ENCODE data around the gene P2RY4. TPM values are rescaled to one million over a fixed set of nuclear protein-coding genes. Genes with fewer than 3 reads are reported as not detected.

P2RY4 gene
- total RNA-seq: 0.44 TPM in 1 of 2 replicates, not detected in the other

DNA sequence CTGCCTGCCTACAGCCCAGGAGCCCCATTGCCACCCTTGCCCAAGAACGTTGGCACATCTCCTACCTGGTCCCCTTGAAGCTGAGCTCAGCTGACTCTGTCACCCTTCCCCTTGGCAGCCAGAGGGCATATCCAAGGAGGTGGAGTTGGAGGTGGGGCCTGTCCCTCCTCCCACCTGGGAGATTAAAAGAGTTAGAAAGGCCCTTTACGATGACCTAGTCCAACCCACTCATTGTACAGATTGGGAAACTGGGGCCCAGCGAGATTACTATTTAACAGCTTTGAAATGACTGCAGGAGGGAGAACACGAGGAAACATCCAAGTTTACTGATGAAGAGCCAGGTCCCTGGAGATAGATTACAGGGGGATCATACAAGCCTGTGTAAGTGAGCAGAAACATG lies at the start of gene P2RY4:
Gene P2RY4 (minus strand): TSS at position 101 of the 400 bp plus-strand sequence. CDS start 580 bp downstream, outside the sequence.

GRCh38 chrX:70289793-70290770 lies 30.1 kb upstream of the P2RY4 start, which contains the start of the genes KIF4A and PDZD11:
Gene KIF4A (plus strand): TSS chrX:70290104. CDS start chrX:70290459, 355 bp downstream.
Gene PDZD11 (minus strand): TSS chrX:70289927. CDS start chrX:70289341, 586 bp downstream.

GRCh38 chrX:70281951-70282350 lies 21.9 kb upstream of the P2RY4 start, which contains the start of gene RAB41:
Gene RAB41 (plus strand): TSS chrX:70282172. CDS start chrX:70282218, 46 bp downstream.

DNA sequence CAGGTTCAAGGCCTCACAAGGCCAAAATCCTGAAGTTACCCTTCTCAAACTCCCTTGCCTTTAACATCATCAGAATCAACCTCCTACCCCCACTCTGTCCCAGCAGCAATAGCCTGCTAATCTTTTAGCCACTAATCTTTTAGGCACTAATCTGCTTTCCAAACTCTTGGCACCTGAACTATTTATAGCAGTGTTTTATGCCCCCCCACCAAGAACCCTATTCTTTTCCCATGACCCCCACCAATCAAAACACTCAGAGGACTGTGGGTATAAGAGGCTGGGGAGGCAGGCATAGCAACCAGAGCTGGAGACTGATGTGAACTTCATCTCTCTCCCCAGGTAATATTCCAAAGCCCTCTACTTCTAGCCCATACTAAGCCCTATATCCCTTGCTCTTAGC lies 8.0 kb upstream of the P2RY4 start, which contains the start of gene ARR3:
Gene ARR3 (plus strand): TSS at position 301 of the 400 bp plus-strand sequence. CDS start 1,052 bp downstream, outside the sequence.

GRCh38 chrX:70234355-70234754 lies 25.6 kb downstream of the P2RY4 start, which contains the start of gene AWAT1:
Gene AWAT1 (plus strand): TSS chrX:70234655. CDS start chrX:70234696, 41 bp downstream.

Other genes with a start within 250 kb of the P2RY4 start
- not detected in 2 replicates for gene AWAT2, start 210.3 kb downstream of the P2RY4 start, total RNA-seq
- not detected in 2 replicates for gene OTUD6A, start 197.7 kb downstream of the P2RY4 start, total RNA-seq
- 68.8 and 101 TPM in 2 replicates for gene IGBP1, start 126.8 kb downstream of the P2RY4 start, total RNA-seq
- gene DGAT2L6, start 82.7 kb downstream of the P2RY4 start, total RNA-seq: not detected in 2 replicates
- gene AWAT1, start 25.5 kb downstream of the P2RY4 start, total RNA-seq: not detected in 2 replicates
- gene ARR3, start 8.1 kb upstream of the P2RY4 start, total RNA-seq: not detected in 2 replicates
- not detected in 2 replicates for gene RAB41, start 22.0 kb upstream of the P2RY4 start, total RNA-seq
- gene PDZD11, start 29.7 kb upstream of the P2RY4 start, total RNA-seq: 62.4 and 64.3 TPM in 2 replicates
- gene KIF4A, start 29.9 kb upstream of the P2RY4 start, total RNA-seq: 1.3 and 21.1 TPM in 2 replicates
- gene GDPD2, start 163.1 kb upstream of the P2RY4 start, total RNA-seq: not detected in 2 replicates
- gene DLG3, start 184.6 kb upstream of the P2RY4 start, total RNA-seq: 16.9 and 24.9 TPM in 2 replicates

Data from smooth muscle cell of trachea (primary cell).